Spleen (tissue), 7 donors: Measurements from ENCODE around the gene CA10.

ENCODE experiments used
- CTCF ChIP-seq, 11 experiments: fragments of 200-600 bp in 7 of 11; fragments of 450-650 bp in 4 of 11; sonication (generic) in 4 of 11; IDR thresholded peaks in 8 of 11; conservative IDR thresholded peaks in 3 of 11; 1 replicate in 7 of 11; 2 replicates in 4 of 11; pipeline versions ENCODE4 v1.4.0 to v1.8.0; 2016 to 2021; ENCODE audit warnings: antibody characterized with exemption in 11 of 11, inconsistent platforms in 4 of 11, mild to moderate bottlenecking in 1 of 11
- POLR2A ChIP-seq, 3 donors: fragments of 450-650 bp; IDR thresholded peaks; one replicate each; pipeline ENCODE4 v1.5.1; 2017; ENCODE audit warnings: antibody characterized with exemption in 3 of 3, mild to moderate bottlenecking in 1 of 3
- POLR2AphosphoS5 ChIP-seq, 3 donors: sonication (generic); formaldehyde crosslinking; IDR thresholded peaks; one replicate each; pipeline ENCODE4 v1.5.1; 2017; ENCODE audit warnings: antibody characterized with exemption in 3 of 3
- donor health status: DM: no; HTN: no; CAD: no; lungs with moderate emphysema.
- donor health status: DM: no; HTN: no; CAD: no.
- donor health status: DM: no; HTN: no; CAD: no.

GRCh38 chr17:52032454-52032853 is 126.1 kb downstream of the CA10 start:
- TF ChIP-seq POLR2AphosphoS5 (IDR thresholded peaks at IDR 0.05), result no peak
- no peak for TF ChIP-seq CTCF (IDR thresholded peaks at IDR 0.05 in 8 of 11, conservative IDR thresholded peaks at IDR 0.05 in 3 of 11)
- TF ChIP-seq POLR2A (IDR thresholded peaks at IDR 0.05), result no peak
